Hair follicle dermal papilla cell (primary cell): Measurements from ENCODE around the gene MRPL54. TPM values are rescaled to one million over a fixed set of nuclear protein-coding genes. Genes with fewer than 3 reads are reported as not detected.

ENCODE experiments used
- small RNA-seq: library from RNA; depleted of rRNA; stranded (forward); fragments of <200 nt; gene quantifications from one replicate; pipeline ENCODE3, GENCODE V24; 2012
- total RNA-seq: library from RNA; depleted of rRNA; stranded (reverse); fragments of >200 nt; gene quantifications from 2 replicates; pipeline ENCODE4 v1.2.3, GENCODE V29; 2012

MRPL54 gene
- 21.1 and 38.6 TPM in 2 replicates for total RNA-seq

DNA sequence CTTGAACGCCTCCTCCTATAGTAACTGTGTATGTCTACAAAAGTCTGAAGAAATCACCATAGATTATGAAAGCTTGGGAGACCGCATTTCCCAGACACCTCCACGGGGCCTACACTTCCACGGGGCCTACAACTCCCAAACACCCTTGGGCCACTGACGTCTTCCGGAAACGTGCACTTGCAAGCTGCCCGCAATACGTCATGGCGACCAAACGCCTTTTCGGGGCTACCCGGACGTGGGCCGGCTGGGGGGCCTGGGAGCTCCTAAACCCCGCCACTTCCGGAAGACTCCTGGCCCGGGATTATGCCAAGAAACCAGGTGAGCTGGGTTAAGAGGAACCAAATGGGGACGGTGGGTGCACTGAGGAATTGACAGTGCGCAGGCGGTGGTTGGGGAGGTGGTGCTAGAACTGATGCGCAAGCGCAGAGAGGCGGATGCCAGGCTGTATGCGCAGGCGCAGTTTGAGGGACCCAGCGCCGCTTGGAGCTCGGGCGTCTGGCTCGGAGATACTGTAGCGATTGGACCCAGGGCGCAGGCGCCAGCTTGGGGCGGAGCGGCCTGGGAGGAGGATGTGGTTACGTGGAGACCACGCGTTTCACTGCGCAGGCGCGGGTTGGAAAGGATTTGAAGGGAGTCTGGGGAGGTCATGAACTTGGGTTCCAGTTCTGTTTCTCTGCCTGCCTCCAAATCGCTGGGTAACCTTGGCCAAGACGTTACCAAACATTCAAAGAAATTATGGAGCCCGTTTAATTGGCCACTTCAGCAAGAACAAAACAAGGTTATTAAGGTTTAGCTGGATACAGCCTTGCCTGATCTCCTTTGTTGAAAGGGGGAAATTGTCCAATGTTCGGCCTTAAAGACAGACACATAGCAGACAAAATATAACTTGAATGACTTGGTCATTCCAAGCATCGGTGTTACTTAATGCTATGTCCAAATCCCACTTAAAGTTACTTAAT lies at the start of gene MRPL54:
Gene MRPL54, plus strand, starts transcription at position 182 of the 959 bp plus-strand sequence. Its CDS starts 19 bp downstream, at position 201.

DNA sequence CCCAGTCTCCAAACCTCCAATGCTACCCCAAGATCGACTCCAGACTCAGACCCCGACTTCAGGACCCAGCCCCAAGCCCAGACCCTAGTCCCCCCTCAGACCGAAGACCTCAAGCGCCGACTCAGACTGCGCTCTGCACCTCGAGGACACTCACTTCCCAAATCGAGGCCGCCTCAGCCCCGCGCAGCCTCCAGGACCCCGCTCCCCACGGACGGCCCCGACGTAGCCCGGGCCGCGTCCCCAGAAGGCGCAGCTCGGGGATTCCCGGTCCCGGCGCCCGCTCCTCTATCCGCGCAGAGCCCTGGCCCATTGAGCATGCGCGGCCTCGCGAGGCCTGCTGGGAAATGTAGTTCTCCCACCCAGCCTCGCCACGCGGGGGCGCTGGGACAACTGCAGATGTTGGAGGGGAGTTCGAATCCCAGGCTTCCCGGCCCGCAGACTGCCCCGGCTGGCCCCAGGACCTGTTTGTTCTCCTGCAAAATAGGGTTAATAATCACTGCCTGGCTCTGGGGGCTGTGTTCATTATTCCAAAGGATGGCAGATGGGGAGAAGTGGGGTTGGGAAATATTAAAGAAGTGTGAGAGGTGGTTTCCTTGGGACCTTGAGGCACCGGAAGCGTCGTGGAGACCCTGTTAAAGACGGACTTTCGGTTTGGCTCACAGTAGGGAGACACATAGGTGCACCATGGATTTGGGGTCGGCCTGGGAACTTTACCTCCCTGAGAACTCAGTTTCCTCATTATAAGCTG lies 926 bp upstream of the MRPL54 start, which contains the start of gene APBA3:
Gene APBA3, minus strand, starts transcription at position 311 of the 748 bp plus-strand sequence. CDS start 1,428 bp downstream, outside the sequence.

DNA sequence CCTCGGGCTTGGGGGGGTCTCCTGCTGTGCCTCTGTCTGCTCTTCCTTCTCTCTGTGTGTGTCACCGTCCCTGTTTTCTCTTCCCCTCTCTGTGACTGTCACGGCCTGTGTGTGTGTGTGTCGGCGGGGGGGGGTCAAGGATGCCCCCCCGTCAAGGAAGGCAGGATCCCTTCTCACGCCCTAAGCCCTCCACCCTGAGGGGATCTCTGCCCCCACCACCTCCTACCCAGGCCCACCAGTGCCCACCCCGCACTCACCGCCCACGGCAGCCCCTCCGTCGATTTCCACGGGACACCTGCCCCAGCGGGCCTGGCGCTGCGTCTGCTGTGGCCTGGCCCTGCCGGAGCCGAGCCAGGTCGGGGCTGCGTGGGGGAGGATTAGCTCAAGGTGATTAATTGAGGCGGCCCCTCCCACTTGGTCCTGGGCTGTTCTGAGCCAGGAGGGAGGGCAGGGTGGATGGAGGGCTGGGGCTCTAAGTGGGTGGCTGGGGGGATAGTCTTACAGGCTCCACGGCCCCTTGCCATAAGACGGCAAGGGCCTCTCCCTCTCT lies 9.5 kb downstream of the MRPL54 start, which contains the start of gene RAX2:
Gene RAX2, minus strand, starts transcription at position 323 of the 550 bp plus-strand sequence. CDS start 486 bp downstream, outside the sequence.

DNA sequence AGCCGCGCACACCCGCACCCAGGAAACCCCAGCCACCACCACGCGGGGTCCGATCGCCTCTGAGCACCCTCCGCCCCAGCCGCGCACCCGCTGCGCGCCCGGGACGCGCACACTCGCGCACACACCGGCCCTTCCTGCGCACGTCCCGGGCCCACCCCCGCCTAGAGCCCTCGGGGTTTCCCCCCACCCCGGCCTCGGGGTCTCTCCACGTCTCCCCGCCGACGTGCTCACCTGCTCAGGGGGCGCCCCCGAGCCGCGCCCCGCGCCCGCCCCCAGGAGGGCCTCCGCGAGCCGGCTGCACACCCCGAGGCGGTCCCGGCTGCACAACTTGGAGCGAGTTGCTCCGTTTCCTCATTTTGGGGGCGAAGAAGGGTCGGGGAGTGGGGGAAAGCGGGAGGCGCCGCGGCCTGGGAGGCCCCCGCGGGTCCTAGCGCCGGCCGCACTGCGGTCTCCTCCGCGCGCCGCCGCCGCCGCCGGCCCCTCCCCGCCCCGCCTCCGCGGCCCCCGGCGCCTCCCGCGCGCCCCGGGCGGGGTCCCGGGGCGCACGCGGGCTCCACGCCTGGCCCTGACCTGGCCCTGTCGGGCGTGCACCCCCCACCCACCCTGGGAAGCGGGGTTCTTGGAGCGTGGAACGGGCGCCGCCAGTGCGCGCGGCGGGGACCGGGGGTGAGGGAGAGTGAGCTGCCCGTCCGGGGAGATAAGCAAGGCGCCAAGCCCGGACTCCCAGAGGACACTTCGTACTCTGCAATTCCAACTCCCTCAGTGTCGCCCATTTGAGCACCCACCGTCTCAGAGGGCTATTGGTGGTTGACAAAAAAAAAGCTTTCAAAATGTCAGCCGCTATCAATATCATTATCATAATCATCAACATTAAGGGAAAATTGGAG lies 23.7 kb downstream of the MRPL54 start, which contains the start of gene MATK:
Gene MATK, minus strand, starts transcription at position 444 of the 887 bp plus-strand sequence. CDS start 1,246 bp downstream, outside the sequence.

Small RNA genes lying within 50 kb of the gene (small RNA-seq; reads per million reads assigned to genes)
- not detected for gene AC005777.1

Other genes with a start within 250 kb of the MRPL54 start
- not detected in 2 replicates for gene TEKTIP1, start 223.5 kb upstream of the MRPL54 start, total RNA-seq
- gene MFSD12, start 205.1 kb upstream of the MRPL54 start, total RNA-seq = 103 TPM in 2 replicates
- gene HMG20B, start 189.7 kb upstream of the MRPL54 start, total RNA-seq = 77.6 and 97.1 TPM in 2 replicates
- gene GIPC3, start 177.2 kb upstream of the MRPL54 start, total RNA-seq = 0.16 and 0.24 TPM in 2 replicates
- 5.8 and 6.0 TPM in 2 replicates for gene TBXA2R, start 155.8 kb upstream of the MRPL54 start, total RNA-seq
- gene CACTIN, start 135.9 kb upstream of the MRPL54 start, total RNA-seq = 28.4 and 30.0 TPM in 2 replicates
- gene PIP5K1C, start 62.2 kb upstream of the MRPL54 start, total RNA-seq = 42.3 and 43.3 TPM in 2 replicates
- not detected in 2 replicates for gene TJP3, start 54.3 kb upstream of the MRPL54 start, total RNA-seq
- gene APBA3, start 990 bp upstream of the MRPL54 start, total RNA-seq = 22.1 and 22.5 TPM in 2 replicates
- not detected in 2 replicates for gene RAX2, start 9.5 kb downstream of the MRPL54 start, total RNA-seq
- gene MATK, start 23.7 kb downstream of the MRPL54 start, total RNA-seq = not detected in 2 replicates
- gene ZFR2, start 106.4 kb downstream of the MRPL54 start, total RNA-seq = under 0.01 TPM in 1 of 2 replicates, not detected in the other
- not detected in 2 replicates for gene ATCAY, start 118.0 kb downstream of the MRPL54 start, total RNA-seq
- gene NMRK2, start 170.4 kb downstream of the MRPL54 start, total RNA-seq = not detected in 2 replicates
- 183 and 257 TPM in 2 replicates for gene DAPK3, start 208.4 kb downstream of the MRPL54 start, total RNA-seq
- gene EEF2, start 222.8 kb downstream of the MRPL54 start, total RNA-seq = 3,111 and 3,559 TPM in 2 replicates
- 22.0 and 25.2 TPM in 2 replicates for gene PIAS4, start 245.1 kb downstream of the MRPL54 start, total RNA-seq